SU-DHL-6 (cell line): ENCODE data around the gene ISY1.

Source experiments
- H2AFZ ChIP-seq: fragments of 200-600 bp; sonication (generic); 2 replicates; pipeline ENCODE4 v1.6.1; 2014; ENCODE audit warnings: low read depth, mild to moderate bottlenecking, moderate library complexity, mixed read lengths, antibody characterized with exemption, low read length; ENCODE audit not compliant: severe bottlenecking
- H3F3A ChIP-seq: fragments of 200-600 bp; shearing (Covaris generic); 2 replicates; pipeline ENCODE4 v1.6.0; 2016; ENCODE audit warnings: antibody characterized with exemption, mild to moderate bottlenecking; ENCODE audit not compliant: insufficient read depth
- H3K27ac ChIP-seq: fragments of 200-600 bp; sonication (generic); 2 replicates; pipeline ENCODE4 v1.5.1; 2016; ENCODE audit warnings: low read depth, mild to moderate bottlenecking, low read length, moderate library complexity, mixed read lengths
- H3K27me3 ChIP-seq: fragments of 200-600 bp; sonication (generic), shearing (Covaris generic); 2 replicates; pipeline ENCODE4 v1.6.0; 2014; ENCODE audit warnings: mild to moderate bottlenecking, low read length
- H3K36me3 ChIP-seq: fragments of 200-600 bp; sonication (generic); 2 replicates; pipeline ENCODE4 v1.6.1; 2014; ENCODE audit warnings: mild to moderate bottlenecking, low read length, mixed read lengths
- H3K4me2 ChIP-seq: fragments of 300-600, 200-600 bp; shearing (Covaris generic), sonication (generic); 2 replicates; pipeline ENCODE4 v1.6.0; 2014; ENCODE audit warnings: low read length, low read depth, mild to moderate bottlenecking; ENCODE audit not compliant: poor library complexity, severe bottlenecking
- H3K4me3 ChIP-seq: fragments of 200-600 bp; sonication (generic); 2 replicates; pipeline ENCODE4 v1.5.1; 2014; ENCODE audit warnings: antibody characterized with exemption, low read length, mild to moderate bottlenecking, mixed read lengths; ENCODE audit not compliant: insufficient read depth, poor library complexity, severe bottlenecking
- H3K79me2 ChIP-seq: fragments of 200-600 bp; sonication (generic); 2 replicates; pipeline ENCODE4 v1.6.1; 2014; ENCODE audit warnings: mild to moderate bottlenecking, low read length, moderate library complexity; ENCODE audit not compliant: insufficient read depth
- H3K9ac ChIP-seq: fragments of 200-600 bp; sonication (generic); 2 replicates; pipeline ENCODE4 v1.7.0; 2014; ENCODE audit warnings: mild to moderate bottlenecking, low read length
- H3K9me2 ChIP-seq: fragments of 200-600 bp; sonication (generic); replicated peaks from 2 replicates; pipeline ENCODE4 v1.6.1; 2014; ENCODE audit warnings: low read length; ENCODE audit not compliant: insufficient read depth
- H3K9me3 ChIP-seq: fragments of 200-600 bp; sonication (generic); 2 replicates; pipeline ENCODE4 v1.6.1; 2014; ENCODE audit warnings: low read length, mixed read lengths; ENCODE audit not compliant: insufficient read depth
- H4K20me1 ChIP-seq: fragments of 200-600 bp; sonication (generic); 2 replicates; pipeline ENCODE4 v1.6.1; 2014; ENCODE audit warnings: low read depth, mild to moderate bottlenecking, antibody characterized with exemption, low read length, moderate library complexity, mixed read lengths
- CTCF ChIP-seq: fragments of 200-600 bp; sonication (generic); IDR thresholded peaks from one replicate; pipeline ENCODE4 v1.5.1; 2017; ENCODE audit warnings: antibody characterized with exemption, mild to moderate bottlenecking, low read length, moderate library complexity; ENCODE audit not compliant: insufficient read depth, poor library complexity, severe bottlenecking
- EZH2phosphoT487 ChIP-seq: fragments of 200-600 bp; sonication (generic), shearing (Covaris generic); conservative IDR thresholded peaks from 2 replicates; pipeline ENCODE4 v1.6.1; 2018; ENCODE audit warnings: mild to moderate bottlenecking, antibody characterized with exemption, low read length, moderate library complexity, mixed read lengths

ISY1 gene

GRCh38 chr3:129164500-129164899 is 3.6 kb upstream of the ISY1 start:
- Histone ChIP-seq H3K36me3 (peaks cover 21% of the 10 kb centered on the region), H3K4me3 (no peak overlapping the region), H3K27me3 (no peaks in the 10 kb centered on the region), H3K4me2 (no peak overlapping the region), H3K79me2 (peaks cover 14% of the 10 kb centered on the region), H3K27ac (no peak overlapping the region), H2AFZ (no peak overlapping the region), H3K9me3 (no peaks in the 10 kb centered on the region), H4K20me1 (peaks cover 7% of the 10 kb centered on the region; the same call in 1 of the 2 replicates), H3K9ac (no peak overlapping the region), H3K9me2 (no peaks in the 10 kb centered on the region), H3F3A (peaks cover 58% of the 10 kb centered on the region)
- no peak for TF ChIP-seq EZH2phosphoT487
- TF ChIP-seq CTCF, result no peak

- Histone ChIP-seq H2AFZ (no peak overlapping the region), H3K79me2 (peaks cover 23% of the 10 kb centered on the region), H3K9me3 (no peaks in the 10 kb centered on the region), H3K27me3 (no peaks in the 10 kb centered on the region), H3K27ac (peak overlapping the region; percentile 37; the same call in 1 of the 2 replicates), H3K9ac (no peak overlapping the region), H3F3A (peaks cover 55% of the 10 kb centered on the region), H3K9me2 (no peaks in the 10 kb centered on the region), H3K4me3 (no peak overlapping the region), H3K4me2 (peak overlapping the region; percentile 91), H3K36me3 (peaks cover 21% of the 10 kb centered on the region; the same call in 1 of the 2 replicates), H4K20me1 (0 out of 2 replicates have a peak, but pooled peaks cover 7% of the 10 kb centered on the region)
- TF ChIP-seq CTCF, result peak; percentile 16
- TF ChIP-seq EZH2phosphoT487, result no peak
Observed at GRCh38 chr3:129162729-129163579, 2.1 kb upstream of the ISY1 start.

GRCh38 chr3:129161860-129162271 is 1.0 kb upstream of the ISY1 start:
- H3K9ac ChIP-seq, result peak overlapping the region; percentile 69
- peak overlapping the region; percentile 98 for H3K27ac ChIP-seq
- peak overlapping the region; percentile 91 for H3K4me2 ChIP-seq
- H3K9me2 ChIP-seq, result no peaks in the 10 kb centered on the region
- peak overlapping the region; percentile 95 for H3K4me3 ChIP-seq
- peaks cover 13% of the 10 kb centered on the region; the same call in 1 of the 2 replicates for H3K36me3 ChIP-seq
- peaks cover 23% of the 10 kb centered on the region for H3K79me2 ChIP-seq
- peak; percentile 3 for TF ChIP-seq CTCF
- no peak for TF ChIP-seq EZH2phosphoT487
- H3F3A ChIP-seq, result peaks cover 44% of the 10 kb centered on the region
- H3K9me3 ChIP-seq, result no peaks in the 10 kb centered on the region
- no peaks in the 10 kb centered on the region for H3K27me3 ChIP-seq
- peak overlapping the region; percentile 74 for H2AFZ ChIP-seq
- H4K20me1 ChIP-seq, result no peaks in the 10 kb centered on the region
